Stimulated activated CD8-positive, alpha-beta memory T cell treated with anti-CD3 and anti-CD28 coated beads, Interleukin-2, amount 100 ng/mL, for 1 hour (primary cell): ENCODE measurements around the gene MME.

Source experiments
- DNase-seq, 2 donors: peaks; one replicate each; pipeline ENCODE4 v3.0.0-alpha.2; 2020; ENCODE audit warnings: low read depth in 2 of 2

Gene MME

GRCh38 chr3:155147588-155147987, 67.5 kb downstream of the MME start:
- no peak for DNase-seq

GRCh38 chr3:155149494-155149893, 69.4 kb downstream of the MME start:
- DNase-seq: no peak

GRCh38 chr3:155153242-155154186, 73.4 kb downstream of the MME start:
- no peak for DNase-seq

GRCh38 chr3:155154255-155154654, 74.1 kb downstream of the MME start:
- DNase-seq: no peak

- no peak for DNase-seq
Measured at GRCh38 chr3:155158346-155159037, 78.4 kb downstream of the MME start.

GRCh38 chr3:155159301-155159700, 79.2 kb downstream of the MME start:
- no peak for DNase-seq

- no peak for DNase-seq
Measured at GRCh38 chr3:155161640-155162292, 81.6 kb downstream of the MME start.

- no peak for DNase-seq
Measured at GRCh38 chr3:155164306-155164705, 84.2 kb downstream of the MME start.

GRCh38 chr3:155166441-155166840, 86.3 kb downstream of the MME start:
- no peak for DNase-seq

GRCh38 chr3:155169197-155169596, 89.1 kb downstream of the MME start:
- DNase-seq: no peak

- no peak for DNase-seq
Measured at GRCh38 chr3:155173771-155174170, 93.7 kb downstream of the MME start.

- DNase-seq: no peak
Measured at GRCh38 chr3:155178810-155179436, 98.8 kb downstream of the MME start.

- no peak for DNase-seq
Measured at GRCh38 chr3:155179437-155179827, 99.3 kb downstream of the MME start.

GRCh38 chr3:155179966-155180757, 100.0 kb downstream of the MME start:
- DNase-seq: no peak

GRCh38 chr3:155182467-155182866, 102.3 kb downstream of the MME start:
- no peak for DNase-seq

GRCh38 chr3:155184011-155184410, 103.9 kb downstream of the MME start:
- no peak for DNase-seq

GRCh38 chr3:155185631-155186071, 105.5 kb downstream of the MME start:
- DNase-seq: no peak

GRCh38 chr3:155188031-155188430, 107.9 kb downstream of the MME start:
- DNase-seq: no peak

- no peak for DNase-seq
Measured at GRCh38 chr3:155189478-155189877, 109.4 kb downstream of the MME start.

- no peak for DNase-seq
Measured at GRCh38 chr3:155190691-155191090, 110.6 kb downstream of the MME start.
